HG02852 (cell line): ENCODE data around the gene PTPRN2.
"Not testable (repeated sequence)": the region's sequence is repeated elsewhere in the genome, so short reads cannot be mapped to it uniquely, and the experiment has no call there.

Experiments
- ATAC-seq: cut with Tn5 transposase; IDR thresholded peaks from one replicate; pipeline ENCODE4 v1.9.1; 2021; ENCODE audit warnings: mild to moderate bottlenecking, moderate library complexity; ENCODE audit not compliant: unreplicated experiment

PTPRN2 gene

GRCh38 chr7:157786375-157787274 lies 801.0 kb downstream of the PTPRN2 start:
- ATAC-seq = no peak

- ATAC-seq = no peak
These were observed 802.0 kb downstream of the PTPRN2 start for GRCh38 chr7:157785486-157786186.

GRCh38 chr7:157784979-157785441 lies 802.6 kb downstream of the PTPRN2 start:
- ATAC-seq = no peak

GRCh38 chr7:157784041-157784835 lies 803.4 kb downstream of the PTPRN2 start:
- no peak for ATAC-seq

- ATAC-seq = no peak
These were observed 805.6 kb downstream of the PTPRN2 start for GRCh38 chr7:157782041-157782440.

- no peak for ATAC-seq
These were observed 806.9 kb downstream of the PTPRN2 start for GRCh38 chr7:157780721-157781120.

GRCh38 chr7:157780312-157780711 lies 807.3 kb downstream of the PTPRN2 start:
- no peak for ATAC-seq

- ATAC-seq = no peak
These were observed 808.4 kb downstream of the PTPRN2 start for GRCh38 chr7:157779206-157779605.

- ATAC-seq = not testable (repeated sequence)
These were observed 810.3 kb downstream of the PTPRN2 start for GRCh38 chr7:157777194-157777762.

- ATAC-seq = no peak
These were observed 811.9 kb downstream of the PTPRN2 start for GRCh38 chr7:157775560-157776332.

- ATAC-seq = no peak
These were observed 812.5 kb downstream of the PTPRN2 start for GRCh38 chr7:157775021-157775559.

- ATAC-seq = no peak
These were observed 813.1 kb downstream of the PTPRN2 start for GRCh38 chr7:157774495-157774894.

- no peak for ATAC-seq
These were observed 814.3 kb downstream of the PTPRN2 start for GRCh38 chr7:157773361-157773760.

- no peak for ATAC-seq
These were observed 815.0 kb downstream of the PTPRN2 start for GRCh38 chr7:157772486-157773130.

GRCh38 chr7:157771689-157772088 lies 815.9 kb downstream of the PTPRN2 start:
- no peak for ATAC-seq

- ATAC-seq = no peak
These were observed 816.8 kb downstream of the PTPRN2 start for GRCh38 chr7:157770716-157771320.

GRCh38 chr7:157769526-157770215 lies 818.0 kb downstream of the PTPRN2 start:
- no peak for ATAC-seq

- ATAC-seq = no peak
These were observed 818.5 kb downstream of the PTPRN2 start for GRCh38 chr7:157769086-157769485.
